GM19023 (cell line): ENCODE results near the gene UBE2G1.
A peak's percentile ranks its signal among the peaks of the same experiment; 100 is the strongest.

Experiments
- ATAC-seq: cut with Tn5 transposase; IDR thresholded peaks from one replicate; pipeline ENCODE4 v1.9.1; 2021; ENCODE audit warnings: mild to moderate bottlenecking, moderate library complexity; ENCODE audit not compliant: unreplicated experiment

Gene UBE2G1

GRCh38 chr17:4309897-4310296 is 56.6 kb downstream of the UBE2G1 start:
- no peak for ATAC-seq

GRCh38 chr17:4307179-4307930 is 59.1 kb downstream of the UBE2G1 start:
- ATAC-seq, result no peak

GRCh38 chr17:4305224-4305623 is 61.3 kb downstream of the UBE2G1 start:
- ATAC-seq, result no peak

- no peak for ATAC-seq
These were observed 62.0 kb downstream of the UBE2G1 start for GRCh38 chr17:4304417-4305027.

GRCh38 chr17:4301066-4301465 is 65.4 kb downstream of the UBE2G1 start:
- ATAC-seq, result no peak

- ATAC-seq, result no peak
These were observed 69.1 kb downstream of the UBE2G1 start for GRCh38 chr17:4297351-4297750.

- no peak for ATAC-seq
These were observed 70.8 kb downstream of the UBE2G1 start for GRCh38 chr17:4295686-4296085.

GRCh38 chr17:4293572-4293971 is 72.9 kb downstream of the UBE2G1 start:
- no peak for ATAC-seq

GRCh38 chr17:4287710-4288109 is 78.8 kb downstream of the UBE2G1 start:
- ATAC-seq, result no peak

GRCh38 chr17:4276514-4276913 is 90.0 kb downstream of the UBE2G1 start:
- ATAC-seq, result no peak

GRCh38 chr17:4272972-4273368 is 93.5 kb downstream of the UBE2G1 start:
- no peak for ATAC-seq

GRCh38 chr17:4272213-4272971 is 94.1 kb downstream of the UBE2G1 start:
- ATAC-seq, result no peak

- no peak for ATAC-seq
These were observed 95.7 kb downstream of the UBE2G1 start for GRCh38 chr17:4270736-4271135.

GRCh38 chr17:4269915-4270314 is 96.6 kb downstream of the UBE2G1 start:
- no peak for ATAC-seq

- ATAC-seq, result no peak
These were observed 99.1 kb downstream of the UBE2G1 start for GRCh38 chr17:4267402-4267801.

- ATAC-seq, result no peak
These were observed 99.9 kb downstream of the UBE2G1 start for GRCh38 chr17:4266550-4266949.

GRCh38 chr17:4263282-4264215 is 102.9 kb downstream of the UBE2G1 start, which contains the start of gene ANKFY1:
Gene ANKFY1, minus strand, starts transcription at chr17:4263979. Its CDS starts 38 bp downstream, at chr17:4263941.
- peak; percentile 96 for ATAC-seq

- no peak for ATAC-seq
These were observed 103.8 kb downstream of the UBE2G1 start for GRCh38 chr17:4262703-4263102.

GRCh38 chr17:4261452-4261851 is 105.0 kb downstream of the UBE2G1 start:
- no peak for ATAC-seq

- no peak for ATAC-seq
These were observed 107.6 kb downstream of the UBE2G1 start for GRCh38 chr17:4258867-4259266.

- ATAC-seq, result no peak
These were observed 109.5 kb downstream of the UBE2G1 start for GRCh38 chr17:4256952-4257351.
